ENCODE results near the gene DEFB115. TPM values are rescaled to one million over a fixed set of nuclear protein-coding genes. Genes with fewer than 3 reads are reported as not detected.
"Not testable (repeated sequence)": the region's sequence is repeated elsewhere in the genome, so short reads cannot be mapped to it uniquely, and the experiment has no call there.

The DEFB115 gene
- total and polyA plus RNA-seq, 7 donors = not detected

GRCh38 chr20:31260326-31260932 lies 3.0 kb downstream of the DEFB115 start:
- intact Hi-C loops (cut with DNase I) = no loop called here
- TF ChIP-seq POLR2A (IDR thresholded peaks at IDR 0.05) (no peak), EP300 (IDR thresholded peaks at IDR 0.05) (no peak), POLR2AphosphoS5 (IDR thresholded peaks at IDR 0.05) (no peak)
- Histone ChIP-seq H3K4me1 (no peaks in the 10 kb centered on the region), H3K9me3 (peaks cover 0 to under 1% (median 0%) of the 10 kb centered on the region in 4 donors), H3K4me3 (no peak overlapping the region), H3K27ac (no peak overlapping the region), H3K36me3 (no peaks in the 10 kb centered on the region), H3K27me3 (no peaks in the 10 kb centered on the region)
- no peak for DNase-seq
- 65 to 68% methylated on average over 6 of the region's 6 CpGs for WGBS, 2 donors

DNA sequence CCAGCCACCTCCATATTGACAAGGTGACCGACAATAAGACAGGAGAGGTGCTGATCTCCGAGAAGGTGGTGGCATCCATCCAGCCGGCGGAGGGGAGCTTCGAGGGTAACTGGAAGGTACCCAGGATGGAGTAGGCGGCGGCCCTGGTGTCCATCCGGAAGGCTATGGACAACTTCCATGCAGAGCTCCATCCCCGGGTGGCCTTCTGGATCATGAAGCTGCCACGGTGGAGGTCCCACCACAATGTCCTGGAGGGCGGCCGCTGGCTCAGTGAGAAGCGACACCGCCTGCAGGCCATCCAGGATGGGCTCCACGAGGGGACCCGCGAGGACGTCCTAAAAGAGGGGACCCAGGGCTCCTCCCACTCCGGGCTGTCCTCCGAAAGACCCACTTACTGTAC lies 17.0 kb downstream of the DEFB115 start:
- WGBS, 2 donors = 84 to 91% methylated on average over 20 of the region's 20 CpGs
- no peak overlapping the region for H3K27ac ChIP-seq
- no peak for DNase-seq
- no peaks in the 10 kb centered on the region for H3K27me3 ChIP-seq
- intact Hi-C loops (cut with DNase I) = no loop called here
- TF ChIP-seq POLR2A (IDR thresholded peaks at IDR 0.05) = no peak
- TF ChIP-seq CTCF (IDR thresholded peaks at IDR 0.05) = no peak
- TF ChIP-seq POLR2AphosphoS5 (IDR thresholded peaks at IDR 0.05) = no peak
- no peak for TF ChIP-seq EP300 (IDR thresholded peaks at IDR 0.05)
- peaks cover 0 to 19% (median 14%) of the 10 kb centered on the region in 4 donors for H3K9me3 ChIP-seq
- H3K4me3 ChIP-seq = no peak overlapping the region
- H3K36me3 ChIP-seq = no peaks in the 10 kb centered on the region
- H3K4me1 ChIP-seq = no peaks in the 10 kb centered on the region

- Histone ChIP-seq H3K36me3 (no peaks in the 10 kb centered on the region), H3K4me1 (no peaks in the 10 kb centered on the region), H3K4me3 (no peak overlapping the region), H3K9me3 (peaks cover 0 to 4% (median 2%) of the 10 kb centered on the region in 4 donors), H3K27me3 (no peaks in the 10 kb centered on the region), H3K27ac (no peak overlapping the region)
- 72 to 88% methylated on average over 1 of the region's 1 CpG for WGBS, 2 donors
- intact Hi-C loops (cut with DNase I) = no loop called here
- DNase-seq = no peak
- TF ChIP-seq EP300 (IDR thresholded peaks at IDR 0.05) = no peak
- TF ChIP-seq CTCF (IDR thresholded peaks at IDR 0.05) = no peak
- no peak for TF ChIP-seq POLR2AphosphoS5 (IDR thresholded peaks at IDR 0.05)
- no peak for TF ChIP-seq POLR2A (IDR thresholded peaks at IDR 0.05)
Observed at GRCh38 chr20:31278178-31278577, 20.7 kb downstream of the DEFB115 start.

- not testable (repeated sequence) for H3K27ac ChIP-seq, H3K27me3 ChIP-seq, H3K4me1 ChIP-seq, H3K4me3 ChIP-seq, H3K36me3 ChIP-seq, H3K9me3 ChIP-seq, DNase-seq
- intact Hi-C loops (cut with DNase I) = loop anchor here (5.0 kb wide), 1 partner anchor 53 kb away; no protein-coding TSS in a partner anchor
- 75 to 76% methylated on average over 7 of the region's 7 CpGs for WGBS, 2 donors
Observed at GRCh38 chr20:31284964-31285363, 27.5 kb downstream of the DEFB115 start.

DNA sequence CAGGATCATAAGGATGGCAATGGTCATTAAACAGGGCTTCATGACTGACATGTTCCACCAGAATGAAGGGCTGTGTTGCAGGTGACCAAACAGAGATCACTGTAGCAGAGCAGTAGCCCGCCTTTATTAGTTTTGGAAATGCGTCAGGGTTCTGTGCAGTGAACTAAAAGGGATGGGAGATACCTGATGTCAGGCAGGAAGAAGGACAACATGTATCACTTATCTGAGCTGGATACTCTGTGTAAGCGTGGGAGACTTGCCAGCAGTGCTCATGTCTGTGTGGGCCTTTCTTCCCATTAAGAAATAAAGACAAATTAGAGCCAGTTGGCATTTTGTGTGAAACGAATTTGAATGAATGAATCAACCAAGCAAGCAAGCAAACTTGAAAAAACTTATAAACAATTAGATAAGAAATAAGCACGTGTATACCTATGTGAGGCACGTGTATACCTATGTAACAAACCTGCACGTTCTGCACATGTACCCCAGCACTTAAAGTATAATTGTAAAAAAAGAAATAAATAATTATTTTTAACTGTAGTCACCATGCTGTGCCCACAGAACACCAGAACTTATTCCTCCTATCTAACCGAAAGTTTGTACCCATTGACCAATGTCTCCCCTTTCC lies 51.2 kb downstream of the DEFB115 start, which contains the start of gene DEFB116:
TSS of gene DEFB116 (minus strand) at position 51 of the 628 bp plus-strand sequence. CDS start at position 51, 0 bp downstream.
- TF ChIP-seq EP300 (IDR thresholded peaks at IDR 0.05) (no peak), POLR2A (IDR thresholded peaks at IDR 0.05) (no peak), CTCF (IDR thresholded peaks at IDR 0.05) (no peak), POLR2AphosphoS5 (IDR thresholded peaks at IDR 0.05) (no peak)
- Histone ChIP-seq H3K4me1 (no peaks in the 10 kb centered on the region), H3K36me3 (no peaks in the 10 kb centered on the region), H3K27ac (no peak within 1 kb of the TSS), H3K9me3 (no peaks in the 10 kb centered on the region), H3K27me3 (no peaks in the 10 kb centered on the region), H3K4me3 (no peak within 1 kb of the TSS)
- intact Hi-C loops (cut with DNase I) = no loop called here
- WGBS, 2 donors = 53 to 57% methylated on average over 8 of the region's 8 CpGs
- no peak for DNase-seq

Other genes with a start within 250 kb of the DEFB115 start
- gene DEFB116, start 50.9 kb downstream of the DEFB115 start, total RNA-seq = not detected
- not detected for gene DEFB116, start 50.9 kb downstream of the DEFB115 start, polyA plus RNA-seq
- not detected for gene DEFB118, start 110.9 kb downstream of the DEFB115 start, total RNA-seq
- not detected for gene DEFB118, start 110.9 kb downstream of the DEFB115 start, polyA plus RNA-seq
- not detected for gene DEFB119, start 132.9 kb downstream of the DEFB115 start, total RNA-seq
- gene DEFB119, start 132.9 kb downstream of the DEFB115 start, polyA plus RNA-seq = not detected
- gene DEFB121, start 148.6 kb downstream of the DEFB115 start, total RNA-seq = not detected
- not detected for gene DEFB121, start 148.6 kb downstream of the DEFB115 start, polyA plus RNA-seq
- not detected for gene DEFB123, start 183.0 kb downstream of the DEFB115 start, total RNA-seq
- not detected for gene DEFB123, start 183.0 kb downstream of the DEFB115 start, polyA plus RNA-seq
- not detected for gene DEFB124, start 217.5 kb downstream of the DEFB115 start, total RNA-seq
- not detected for gene DEFB124, start 217.5 kb downstream of the DEFB115 start, polyA plus RNA-seq
- 1 to 10 TPM; 3.8 to 9.3 (median 5.5) TPM for gene REM1, start 217.6 kb downstream of the DEFB115 start, total RNA-seq
- gene REM1, start 217.6 kb downstream of the DEFB115 start, polyA plus RNA-seq = 1 to 10 TPM in 2 of 3 donors, under 1 TPM in 1; 0.46 to 1.2 (median 1.2) TPM

All from sigmoid colon (tissue), 7 donors.